ENCODE data around the gene PDHX.
"Not testable (repeated sequence)": the region's sequence is repeated elsewhere in the genome, so short reads cannot be mapped to it uniquely, and the experiment has no call there.

PDHX gene

GRCh38 chr11:35017528-35018342 lies 101.3 kb downstream of the PDHX start:
- DNase-seq (ENCODE audit: low read depth) = no peak

DNA sequence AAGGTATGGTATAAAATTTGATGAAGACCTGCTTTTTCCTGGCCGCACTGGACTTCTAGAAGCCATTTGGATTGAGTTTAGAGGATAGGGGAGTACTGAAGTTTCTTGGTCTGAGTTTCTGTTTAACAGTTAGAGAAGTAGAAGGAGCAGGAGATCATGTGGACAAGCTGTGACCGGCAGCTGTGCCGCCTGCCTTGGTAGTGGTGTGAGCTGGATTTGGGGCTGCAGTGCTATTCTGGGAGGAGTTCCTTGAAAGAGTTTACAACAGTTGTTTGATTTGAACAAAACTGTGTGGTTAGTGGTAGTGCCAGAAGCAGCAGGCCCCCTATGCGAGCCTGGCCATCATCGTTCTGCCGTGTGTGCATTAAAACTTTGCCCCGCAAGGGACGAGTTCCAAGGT lies 105.2 kb downstream of the PDHX start:
- no peak for DNase-seq (ENCODE audit: low read depth)

GRCh38 chr11:35023940-35024339 lies 107.5 kb downstream of the PDHX start:
- DNase-seq (ENCODE audit: low read depth) = not testable (repeated sequence)

GRCh38 chr11:35028007-35028406 lies 111.6 kb downstream of the PDHX start:
- DNase-seq (ENCODE audit: low read depth) = not testable (repeated sequence)

GRCh38 chr11:35029979-35030682 lies 113.7 kb downstream of the PDHX start:
- DNase-seq (ENCODE audit: low read depth) = peak; percentile 30

GRCh38 chr11:35030716-35031213 lies 114.3 kb downstream of the PDHX start:
- DNase-seq (ENCODE audit: low read depth) = no peak

DNA sequence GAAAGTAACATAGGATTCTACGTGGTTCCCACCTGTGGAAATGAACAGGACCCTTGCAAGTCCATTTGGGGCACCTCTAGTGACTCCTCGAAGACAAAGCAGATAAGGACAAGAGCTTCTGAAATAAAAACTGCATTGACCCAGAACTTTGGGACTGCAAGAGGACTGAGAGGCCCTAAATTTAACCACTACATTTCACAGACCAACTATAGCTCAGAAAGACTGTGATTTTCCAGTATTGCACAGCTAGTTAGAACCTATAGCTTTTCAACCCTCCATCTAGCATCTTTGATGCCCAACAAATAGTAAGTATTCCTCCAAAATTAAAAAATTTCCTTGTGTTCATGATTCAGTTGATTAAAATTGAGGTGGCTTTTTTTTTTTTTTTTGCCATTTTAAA lies 114.9 kb downstream of the PDHX start:
- no peak for DNase-seq (ENCODE audit: low read depth)

DNA sequence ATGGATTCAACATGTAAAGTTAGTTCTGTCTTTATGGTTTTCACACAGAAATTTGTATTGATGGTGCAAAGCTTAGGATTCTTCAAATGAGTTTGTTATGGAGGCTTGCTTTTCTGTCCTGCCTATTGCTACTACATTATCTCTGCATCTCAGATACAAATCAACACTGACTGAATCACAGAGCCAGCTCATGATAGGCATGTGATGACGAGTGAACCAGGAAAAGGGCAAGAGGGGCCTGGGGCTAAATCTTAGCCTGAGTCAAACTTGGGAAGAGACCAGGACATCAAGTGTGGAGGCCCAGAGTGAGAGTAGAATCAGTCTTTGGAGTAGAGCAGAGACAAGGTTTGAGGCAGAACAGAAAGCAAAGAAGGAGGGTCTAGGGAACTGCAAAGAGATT lies 115.4 kb downstream of the PDHX start:
- DNase-seq (ENCODE audit: low read depth) = no peak

DNA sequence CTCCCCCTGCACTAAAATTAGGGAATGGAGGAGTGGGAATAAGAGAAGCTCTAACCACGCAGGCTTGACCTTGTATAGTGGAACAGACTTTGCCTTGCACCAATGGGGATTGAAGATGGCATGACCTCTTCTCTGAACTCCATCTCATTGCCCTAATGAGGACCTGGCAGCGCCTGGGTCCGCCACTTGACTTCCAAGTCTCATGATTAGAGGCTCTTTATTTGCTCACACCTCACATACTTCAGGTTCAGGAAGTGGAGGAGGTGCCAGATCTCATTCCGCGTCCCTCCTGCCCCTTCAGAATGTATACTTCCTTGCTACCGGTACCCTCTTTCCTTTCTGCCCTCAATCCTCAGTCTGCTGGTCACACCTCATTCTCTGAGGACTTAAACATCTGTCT lies 116.6 kb downstream of the PDHX start:
- DNase-seq (ENCODE audit: low read depth) = no peak

GRCh38 chr11:35034401-35034800 lies 118.0 kb downstream of the PDHX start:
- DNase-seq (ENCODE audit: low read depth) = no peak

- DNase-seq (ENCODE audit: low read depth) = no peak
These were observed 119.5 kb downstream of the PDHX start for GRCh38 chr11:35035894-35036408.

DNA sequence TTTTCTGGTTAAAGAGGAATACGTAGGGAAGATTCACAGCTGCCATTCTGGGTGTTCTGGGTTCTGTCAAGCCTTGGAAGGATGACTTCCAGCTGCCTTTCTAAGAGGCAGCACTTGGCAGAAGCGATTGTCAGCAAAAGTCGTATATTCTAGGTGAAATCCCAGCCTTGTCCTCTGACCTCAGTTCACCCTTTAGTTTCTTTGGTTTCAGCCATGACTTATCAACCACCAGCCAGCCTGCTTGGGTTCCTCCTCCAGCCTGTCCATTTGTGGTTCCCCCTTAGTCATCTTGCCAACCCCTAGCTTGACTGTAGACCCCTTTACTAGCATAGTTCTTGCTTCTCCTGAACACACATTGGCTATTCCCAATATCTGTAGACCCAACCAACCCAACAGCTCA lies 120.2 kb downstream of the PDHX start:
- DNase-seq (ENCODE audit: low read depth) = no peak

DNA sequence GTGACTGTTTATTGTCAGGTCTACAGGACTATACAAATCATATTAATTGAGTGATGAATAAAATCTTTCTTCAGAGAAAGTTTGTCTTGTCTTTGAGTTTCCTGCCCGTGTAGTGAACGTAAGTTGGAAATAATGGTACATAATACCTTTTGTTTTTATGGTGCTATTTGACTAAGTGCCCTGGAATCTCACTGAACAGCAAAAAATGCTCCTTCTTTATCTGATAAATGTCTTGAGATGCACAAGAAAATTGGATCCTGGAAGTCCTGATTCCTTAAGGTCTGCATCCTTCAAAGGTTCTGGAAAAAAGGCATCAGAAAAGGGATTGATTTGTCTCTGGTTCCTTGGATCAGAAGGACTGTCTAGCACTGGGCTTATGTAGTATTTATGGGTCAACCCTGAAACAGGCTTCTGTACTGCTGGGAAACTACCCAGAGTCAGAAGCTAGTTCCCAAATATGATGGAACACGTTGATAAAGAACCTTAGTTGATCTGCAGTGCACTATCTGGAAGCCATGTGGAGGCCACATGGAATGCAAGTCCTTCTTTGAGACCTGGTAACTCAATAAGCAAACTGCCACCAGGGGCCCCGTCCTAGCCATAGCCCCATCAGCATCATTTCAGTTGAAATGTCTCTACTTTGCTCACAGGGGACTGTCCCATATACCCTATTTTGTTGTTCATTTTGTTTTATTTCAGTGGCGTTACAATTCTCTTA lies 122.0 kb downstream of the PDHX start:
- DNase-seq (ENCODE audit: low read depth) = no peak

- DNase-seq (ENCODE audit: low read depth) = no peak
These were observed 122.7 kb downstream of the PDHX start for GRCh38 chr11:35039076-35039475.

GRCh38 chr11:35040221-35040942 lies 124.0 kb downstream of the PDHX start:
- peak; percentile 66 for DNase-seq (ENCODE audit: low read depth)

DNA sequence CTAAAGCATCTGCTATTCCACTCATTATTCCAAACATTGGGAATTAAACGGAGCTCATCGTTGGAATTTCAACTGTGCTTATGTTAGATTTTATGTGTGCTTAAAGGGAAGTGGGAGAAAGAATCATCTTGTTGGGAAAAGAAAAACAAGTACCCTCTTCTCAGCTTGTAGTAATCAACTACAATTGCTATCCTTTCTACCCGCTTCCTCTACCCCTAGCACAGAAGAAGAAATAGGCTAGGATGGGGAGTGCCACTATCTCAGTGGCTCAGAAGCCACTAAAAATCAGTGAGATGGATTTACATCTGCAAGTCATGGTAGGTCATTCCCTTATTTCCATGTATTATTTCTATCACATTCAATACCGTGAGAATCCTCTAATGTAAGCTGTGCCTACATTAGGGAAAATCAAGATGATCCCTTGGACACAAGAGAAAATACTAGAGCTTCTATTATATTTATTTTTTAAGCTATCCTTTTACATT lies 124.7 kb downstream of the PDHX start:
- DNase-seq (ENCODE audit: low read depth) = no peak

GRCh38 chr11:35042224-35042623 lies 125.8 kb downstream of the PDHX start:
- no peak for DNase-seq (ENCODE audit: low read depth)

GRCh38 chr11:35042913-35043312 lies 126.5 kb downstream of the PDHX start:
- DNase-seq (ENCODE audit: low read depth) = no peak

GRCh38 chr11:35043936-35044335 lies 127.5 kb downstream of the PDHX start:
- no peak for DNase-seq (ENCODE audit: low read depth)

DNA sequence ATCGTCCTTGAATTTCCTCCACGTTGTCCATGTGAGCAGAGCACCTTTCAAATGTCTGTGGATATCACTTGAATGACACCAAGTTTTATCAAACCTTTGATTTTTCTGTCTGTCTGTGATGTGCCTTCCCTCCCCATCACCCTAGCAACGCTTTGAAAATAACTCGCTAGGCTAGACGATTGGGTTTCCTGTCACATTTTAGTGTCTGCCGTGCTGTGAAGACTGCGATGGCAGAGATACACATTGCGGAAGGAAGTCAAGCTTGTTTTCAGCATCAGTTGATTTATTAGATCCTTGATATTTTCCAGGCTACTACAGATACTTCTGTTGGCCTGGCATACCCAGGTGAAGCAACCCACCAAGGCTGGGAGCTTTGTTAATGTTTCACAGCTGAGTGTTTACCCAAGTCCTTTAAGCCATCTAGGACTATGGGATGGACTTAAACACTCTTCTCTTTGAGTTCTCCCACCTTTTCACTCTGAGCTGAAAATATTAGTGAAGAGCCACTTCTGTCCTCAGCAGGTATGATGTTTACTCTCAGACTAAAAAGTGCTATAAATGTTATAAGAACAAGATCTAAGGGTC lies 128.9 kb downstream of the PDHX start:
- DNase-seq (ENCODE audit: low read depth) = peak; percentile 41
